WTC11 (cell line): ENCODE data around the gene SLC19A1. TPM values are rescaled to one million over a fixed set of nuclear protein-coding genes. Genes with fewer than 3 reads are reported as not detected.

Experiments
- ATAC-seq: fragments of 200-7000 bp; cut with Tn5 transposase; 2 replicates; pipeline ENCODE4 v1.10.0; 2021; ENCODE audit warnings: mild to moderate bottlenecking, moderate library complexity
- CTCF ChIA-PET: fragments of 300-600 bp; sonication (Branson Sonifier 250); formaldehyde crosslinking; loops from one replicate; lab custom pipeline; 2021; ENCODE audit warnings: antibody characterized with exemption; lab: Charles Lee
- POLR2A ChIA-PET: fragments of 350-600 bp; sonication (Branson Sonifier 250); formaldehyde crosslinking; loops from one replicate; lab custom pipeline; 2021; ENCODE audit warnings: antibody characterized with exemption; lab: Charles Lee
- DNase-seq: peaks from one replicate; pipeline ENCODE4 v3.0.0; 2021; ENCODE audit warnings: low spot score
- H3K27ac Mint-ChIP-seq: 2 replicates; pipeline ENCODE4 v1.8.0; 2021; ENCODE audit warnings: mixed read lengths
- H3K27me3 Mint-ChIP-seq: 2 replicates; pipeline ENCODE4 v1.8.0; 2021; ENCODE audit warnings: low read depth, mild to moderate bottlenecking, moderate library complexity, mixed read lengths
- H3K36me3 Mint-ChIP-seq: 2 replicates; pipeline ENCODE4 v1.8.0; 2021; ENCODE audit warnings: mixed read lengths
- H3K4me1 Mint-ChIP-seq: 2 replicates; pipeline ENCODE4 v1.8.0; 2022; ENCODE audit warnings: mixed read lengths
- H3K4me3 Mint-ChIP-seq: 2 replicates; pipeline ENCODE4 v1.8.0; 2021; ENCODE audit warnings: mild to moderate bottlenecking, moderate library complexity, mixed read lengths
- H3K9me3 Mint-ChIP-seq: 2 replicates; pipeline ENCODE4 v1.8.0; 2021; ENCODE audit warnings: mixed read lengths
- ATF6 ChIP-seq: sonication (generic); formaldehyde crosslinking; IDR thresholded peaks from 2 replicates; pipeline ENCODE4 v1.8.1; 2023; ENCODE audit warnings: mild to moderate bottlenecking, missing genetic modification reagents
- CREB1 ChIP-seq: sonication (generic); formaldehyde crosslinking; IDR thresholded peaks from 2 replicates; pipeline ENCODE4 v1.8.0; 2023; ENCODE audit warnings: mild to moderate bottlenecking, missing genetic modification reagents
- CREM ChIP-seq: sonication (generic); formaldehyde crosslinking; IDR thresholded peaks from 2 replicates; pipeline ENCODE4 v1.8.1; 2022; ENCODE audit warnings: mild to moderate bottlenecking, missing genetic modification reagents, moderate library complexity
- E2F1 ChIP-seq: sonication (generic); formaldehyde crosslinking; IDR thresholded peaks from 2 replicates; pipeline ENCODE4 v1.8.0; 2022; ENCODE audit warnings: mild to moderate bottlenecking, missing genetic modification reagents
- ELF4 ChIP-seq: sonication (generic); formaldehyde crosslinking; IDR thresholded peaks from 2 replicates; pipeline ENCODE4 v1.8.1; 2022; ENCODE audit warnings: low read depth, mild to moderate bottlenecking, moderate library complexity, missing genetic modification reagents
- ETV6 ChIP-seq: sonication (generic); formaldehyde crosslinking; IDR thresholded peaks from 2 replicates; pipeline ENCODE4 v1.8.1; 2022; ENCODE audit warnings: mild to moderate bottlenecking, missing genetic modification reagents
- FOXJ3 ChIP-seq: sonication (generic); formaldehyde crosslinking; IDR thresholded peaks from 2 replicates; pipeline ENCODE4 v1.9.0; 2021; ENCODE audit warnings: missing genetic modification reagents, mild to moderate bottlenecking, borderline replicate concordance
- FOXP4 ChIP-seq: sonication (generic); formaldehyde crosslinking; IDR thresholded peaks from 2 replicates; pipeline ENCODE4 v1.8.0; 2022; ENCODE audit warnings: mild to moderate bottlenecking, missing genetic modification reagents
- JAZF1 ChIP-seq: fragments of 250-450 bp; sonication (Bioruptor Pico); IDR thresholded peaks from 2 replicates; pipeline ENCODE4 v1.9.0; 2021; ENCODE audit warnings: moderate library complexity, mild to moderate bottlenecking, inconsistent platforms
- MLX ChIP-seq: sonication (generic); formaldehyde crosslinking; IDR thresholded peaks from 2 replicates; pipeline ENCODE4 v1.8.1; 2023; ENCODE audit warnings: mild to moderate bottlenecking, missing genetic modification reagents, moderate library complexity
- NFATC4 ChIP-seq: fragments of 250-450 bp; sonication (Bioruptor Pico); IDR thresholded peaks from 2 replicates; pipeline ENCODE4 v1.9.0; 2021; ENCODE audit warnings: mild to moderate bottlenecking
- NFYB ChIP-seq: sonication (generic); formaldehyde crosslinking; conservative IDR thresholded peaks from 2 replicates; pipeline ENCODE4 v1.8.0; 2022; ENCODE audit warnings: low read depth, missing genetic modification reagents
- OVOL2 ChIP-seq: fragments of 250-450 bp; sonication (Bioruptor Pico); IDR thresholded peaks from 2 replicates; pipeline ENCODE4 v1.9.0; 2021; ENCODE audit warnings: mild to moderate bottlenecking, borderline replicate concordance
- PRRX2 ChIP-seq: fragments of 250-450 bp; sonication (Bioruptor Pico); IDR thresholded peaks from 2 replicates; pipeline ENCODE4 v1.8.0; 2021; ENCODE audit warnings: mild to moderate bottlenecking
- SP1 ChIP-seq: sonication (generic); formaldehyde crosslinking; conservative IDR thresholded peaks from 2 replicates; pipeline ENCODE4 v1.8.1; 2022; ENCODE audit warnings: missing genetic modification reagents
- TCF7 ChIP-seq: sonication (generic); formaldehyde crosslinking; IDR thresholded peaks from 2 replicates; pipeline ENCODE4 v1.8.0; 2022; ENCODE audit warnings: mild to moderate bottlenecking, low read depth, missing genetic modification reagents, moderate library complexity
- ZBTB21 ChIP-seq: sonication (generic); formaldehyde crosslinking; IDR thresholded peaks from 2 replicates; pipeline ENCODE4 v1.8.1; 2023; ENCODE audit warnings: mild to moderate bottlenecking, missing genetic modification reagents, borderline replicate concordance
- ZNF121 ChIP-seq: sonication (generic); formaldehyde crosslinking; IDR thresholded peaks from 2 replicates; pipeline ENCODE4 v1.8.0; 2023; ENCODE audit warnings: missing genetic modification reagents
- ZNF138 ChIP-seq: sonication (generic); formaldehyde crosslinking; conservative IDR thresholded peaks from 2 replicates; pipeline ENCODE4 v1.8.1; 2022; ENCODE audit warnings: mild to moderate bottlenecking, moderate library complexity, missing genetic modification reagents
- ZNF423 ChIP-seq: fragments of 250-450 bp; sonication (Bioruptor Pico); IDR thresholded peaks from 2 replicates; pipeline ENCODE4 v2.1.2; 2022; ENCODE audit warnings: mild to moderate bottlenecking, moderate library complexity
- ZSCAN18 ChIP-seq: fragments of 250-450 bp; sonication (Bioruptor Pico); IDR thresholded peaks from 2 replicates; pipeline ENCODE4 v2.1.2; 2022; ENCODE audit warnings: mild to moderate bottlenecking, moderate library complexity
- total RNA-seq: library from RNA; stranded (reverse); gene quantifications from 3 replicates; pipeline ENCODE4 v1.2.3, GENCODE V29; 2021

Gene SLC19A1
- total RNA-seq, 1 experiment from 2014 or later = 29.8 TPM

- TF ChIP-seq ATF6 (CRISPR knock-in tag) = no peak
- TF ChIP-seq NFYB (CRISPR knock-in tag) = no peak
- no peak for TF ChIP-seq ZSCAN18 (CRISPR knock-in tag)
- TF ChIP-seq MLX (CRISPR knock-in tag) = no peak
- no peak for TF ChIP-seq ZNF121 (CRISPR knock-in tag)
- no peak for TF ChIP-seq CREM (CRISPR knock-in tag)
- no peak for TF ChIP-seq E2F1 (CRISPR knock-in tag)
Observed at GRCh38 chr21:45560106-45561021, 18.1 kb upstream of the SLC19A1 start (continued).

- no peak overlapping the region for H3K4me3 Mint-ChIP-seq
- TF ChIP-seq ETV6 (CRISPR knock-in tag) (no peak), ZNF423 (CRISPR knock-in tag) (no peak), CREB1 (CRISPR knock-in tag) (no peak), ATF6 (CRISPR knock-in tag) (no peak), PRRX2 (CRISPR knock-in tag) (no peak), ELF4 (CRISPR knock-in tag) (no peak), FOXJ3 (no peak), NFATC4 (CRISPR knock-in tag) (no peak), JAZF1 (no peak), TCF7 (CRISPR knock-in tag) (no peak), SP1 (CRISPR knock-in tag) (no peak), E2F1 (CRISPR knock-in tag) (no peak), ZNF138 (no peak), FOXP4 (CRISPR knock-in tag) (no peak), ZBTB21 (CRISPR knock-in tag) (no peak), OVOL2 (CRISPR knock-in tag) (no peak)
Observed at GRCh38 chr21:45559216-45560105, 17.2 kb upstream of the SLC19A1 start.

More at GRCh38 chr21:45559216-45560105, 17.2 kb upstream of the SLC19A1 start:
- no peak for ATAC-seq
- CTCF ChIA-PET = interaction anchor here (0.5 to 1.5 kb wide), 4 partner anchors 16 to 83 kb away, joined by 3 to 6 read pairs (median 5); no protein-coding TSS in a partner anchor
- no peak for DNase-seq
- Mint-ChIP-seq H3K9me3 (peaks cover 10% of the 10 kb centered on the region), H3K4me1 (peaks cover 18% of the 10 kb centered on the region), H3K27me3 (peaks cover 21% of the 10 kb centered on the region), H3K27ac (no peak overlapping the region), H3K36me3 (no peaks in the 10 kb centered on the region)
- POLR2A ChIA-PET = interaction anchor here (0.6 kb wide), 1 partner anchor 732 kb away, joined by 4 read pairs; no protein-coding TSS in a partner anchor
